Stimulated activated CD4-positive, alpha-beta T cell treated with anti-CD3 and anti-CD28 coated beads, TNF-alpha, amount 100 ng/mL, for 48 hours (primary cell): ENCODE results near the gene CTTNBP2.
"Not testable (repeated sequence)": the region's sequence is repeated elsewhere in the genome, so short reads cannot be mapped to it uniquely, and the experiment has no call there.

Experiments used
- DNase-seq, 3 donors: peaks; one replicate each; pipeline ENCODE4 v3.0.0-alpha.2; 2020; ENCODE audit warnings: low read depth in 3 of 3

Gene CTTNBP2

GRCh38 chr7:117737926-117738325 is 135.3 kb downstream of the CTTNBP2 start:
- no peak for DNase-seq

- peak in 2 of 3 donors; percentile 1 to 2 for DNase-seq
Measured at GRCh38 chr7:117731455-117731854, 141.8 kb downstream of the CTTNBP2 start.

GRCh38 chr7:117730390-117730789 is 142.9 kb downstream of the CTTNBP2 start:
- DNase-seq, result no peak

- no peak for DNase-seq
Measured at GRCh38 chr7:117728890-117729624, 144.2 kb downstream of the CTTNBP2 start.

- no peak for DNase-seq
Measured at GRCh38 chr7:117724898-117725297, 148.3 kb downstream of the CTTNBP2 start.

- no peak for DNase-seq
Measured at GRCh38 chr7:117719377-117719776, 153.9 kb downstream of the CTTNBP2 start.

- no peak for DNase-seq
Measured at GRCh38 chr7:117718116-117718835, 155.0 kb downstream of the CTTNBP2 start.

- DNase-seq, result no peak
Measured at GRCh38 chr7:117717357-117717756, 155.9 kb downstream of the CTTNBP2 start.

GRCh38 chr7:117716707-117717299 is 156.4 kb downstream of the CTTNBP2 start:
- no peak for DNase-seq

- no peak for DNase-seq
Measured at GRCh38 chr7:117715784-117716445, 157.3 kb downstream of the CTTNBP2 start.

- DNase-seq, result no peak
Measured at GRCh38 chr7:117711556-117711955, 161.7 kb downstream of the CTTNBP2 start.

- not testable (repeated sequence) for DNase-seq
Measured at GRCh38 chr7:117708173-117708572, 165.1 kb downstream of the CTTNBP2 start.

GRCh38 chr7:117707080-117707479 is 166.2 kb downstream of the CTTNBP2 start:
- no peak for DNase-seq

GRCh38 chr7:117706210-117706609 is 167.0 kb downstream of the CTTNBP2 start:
- DNase-seq, result no peak

GRCh38 chr7:117705630-117706029 is 167.6 kb downstream of the CTTNBP2 start:
- no peak for DNase-seq

GRCh38 chr7:117704063-117704462 is 169.2 kb downstream of the CTTNBP2 start:
- DNase-seq, result no peak

- DNase-seq, result no peak
Measured at GRCh38 chr7:117698018-117698417, 175.2 kb downstream of the CTTNBP2 start.

- no peak for DNase-seq
Measured at GRCh38 chr7:117692338-117692737, 180.9 kb downstream of the CTTNBP2 start.

GRCh38 chr7:117690147-117690546 is 183.1 kb downstream of the CTTNBP2 start:
- DNase-seq, result no peak

GRCh38 chr7:117689406-117689805 is 183.8 kb downstream of the CTTNBP2 start:
- DNase-seq, result no peak

GRCh38 chr7:117688126-117688525 is 185.1 kb downstream of the CTTNBP2 start:
- DNase-seq, result no peak

GRCh38 chr7:117686311-117686935 is 186.8 kb downstream of the CTTNBP2 start:
- no peak for DNase-seq
